AML-193 (cell line): ENCODE results near the gene PRDM12.
"Not testable (repeated sequence)": the region's sequence is repeated elsewhere in the genome, so short reads cannot be mapped to it uniquely, and the experiment has no call there.

Source experiments
- DNase-seq, 2 experiments: peaks; one replicate each; lab custom pipeline; 2025; lab: John Stamatoyannopoulos, UW

Gene PRDM12

DNA sequence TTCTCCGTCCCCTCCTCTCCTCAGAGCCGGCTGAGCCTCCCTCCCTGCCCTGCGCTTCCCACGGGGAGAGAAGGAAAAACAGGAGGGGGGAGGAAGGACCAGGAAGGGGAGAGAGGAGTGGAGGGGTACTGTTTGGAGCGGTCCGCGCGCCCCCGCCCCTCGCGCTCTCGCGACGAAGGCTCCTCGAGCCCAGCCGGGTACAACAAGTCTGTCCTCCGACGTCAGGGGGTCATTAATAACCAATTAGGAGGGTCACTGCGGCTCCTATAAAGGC lies 480 bp upstream of the PRDM12 start:
- DNase-seq, result no peak

DNA sequence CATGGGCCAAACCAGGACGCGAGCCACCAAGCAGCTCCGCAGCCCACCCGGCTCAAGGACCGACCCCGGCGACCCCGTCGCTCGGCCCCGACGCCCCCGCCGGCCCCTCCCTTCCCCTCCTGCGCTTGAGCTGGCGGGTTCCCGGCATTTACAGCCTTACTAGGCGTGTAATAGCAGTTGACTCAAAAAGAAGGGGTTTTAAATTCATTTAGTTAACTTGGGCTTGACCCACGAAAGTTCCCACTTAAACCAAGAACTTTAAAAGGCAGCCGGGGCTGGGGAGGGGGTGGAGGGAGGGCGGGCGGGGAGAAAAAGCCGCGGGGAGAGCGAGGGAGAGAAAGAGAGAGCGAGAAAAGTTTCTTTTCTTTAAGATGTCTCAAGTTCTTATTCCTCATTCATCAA lies 636 bp downstream of the PRDM12 start:
- no peak for DNase-seq

DNA sequence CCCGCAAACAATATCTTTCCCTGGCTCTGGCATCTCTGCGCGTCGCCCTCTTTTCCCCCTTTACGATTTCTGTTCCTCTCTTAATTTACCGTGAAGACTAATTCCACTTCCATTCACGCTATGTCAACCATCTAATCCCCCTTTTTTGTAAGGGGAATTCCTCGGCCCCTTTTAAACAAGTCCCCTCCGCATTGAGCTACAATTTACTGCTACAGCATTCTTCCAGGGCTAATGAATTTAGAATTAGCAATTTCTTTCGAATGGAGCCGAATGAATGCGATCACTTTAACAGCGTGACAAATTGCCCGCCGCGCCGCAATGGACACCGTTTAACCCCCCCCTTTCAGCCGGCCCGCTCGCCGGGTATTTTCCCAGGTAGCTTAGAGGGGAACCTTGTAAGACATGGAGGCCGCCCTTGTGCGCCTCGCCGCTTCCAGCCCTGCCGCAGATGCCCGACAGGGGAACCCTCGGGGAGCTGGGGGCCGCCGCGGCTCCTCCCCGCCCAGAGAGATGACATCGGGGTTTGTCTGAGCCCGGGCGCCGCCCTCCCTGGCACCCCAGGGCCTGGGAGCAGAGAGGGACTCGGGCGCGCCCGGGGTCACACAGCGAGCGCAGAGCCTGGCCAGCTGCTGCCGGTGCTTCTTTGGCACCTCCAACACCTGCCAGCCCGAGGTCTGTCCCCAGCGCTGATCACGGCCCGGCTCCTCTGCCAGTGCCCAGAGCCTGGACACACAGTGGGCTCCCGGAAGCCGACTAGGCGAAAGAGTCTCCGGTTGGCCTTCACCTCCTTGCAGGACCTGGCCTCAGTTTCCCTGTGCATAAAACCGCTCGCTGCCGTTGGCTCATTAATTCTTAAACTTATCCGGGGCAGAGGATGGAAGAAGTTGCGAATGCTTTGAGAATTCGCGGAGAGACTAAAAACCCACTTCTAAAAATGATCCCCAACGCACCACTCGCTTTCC lies 1.3 kb downstream of the PRDM12 start:
- no peak for DNase-seq

DNA sequence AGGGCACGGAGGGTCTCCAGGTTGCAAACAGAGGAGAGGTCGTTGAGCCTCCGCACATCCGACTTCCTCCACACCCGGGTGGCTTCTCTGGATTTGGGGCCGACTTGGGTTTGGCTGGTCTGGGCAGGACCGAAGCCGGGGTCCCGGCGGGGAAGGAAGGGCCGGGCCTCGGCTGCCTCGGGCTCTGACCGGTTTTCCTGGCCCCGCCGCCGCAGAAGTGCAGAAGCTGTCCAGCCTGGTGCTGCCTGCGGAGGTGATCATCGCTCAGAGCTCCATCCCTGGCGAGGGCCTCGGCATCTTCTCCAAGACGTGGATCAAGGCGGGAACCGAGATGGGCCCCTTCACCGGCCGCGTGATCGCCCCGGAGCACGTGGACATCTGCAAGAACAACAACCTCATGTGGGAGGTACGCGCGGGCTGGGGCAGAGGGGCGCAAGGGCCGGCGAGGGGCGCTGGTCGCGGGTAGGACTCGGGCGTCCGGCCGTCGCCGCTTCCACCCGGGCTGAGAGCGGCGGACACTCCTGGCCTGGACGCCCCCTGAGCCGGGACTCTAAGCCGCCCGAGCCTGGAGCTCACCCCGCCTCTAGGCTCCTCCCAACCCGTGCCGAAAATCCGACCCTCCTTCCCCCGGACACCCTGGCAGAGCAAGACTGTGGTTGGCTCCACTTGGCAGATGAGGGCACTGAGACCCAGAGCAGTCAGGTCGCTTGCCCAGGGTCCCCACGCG lies 2.2 kb downstream of the PRDM12 start:
- DNase-seq, result no peak

DNA sequence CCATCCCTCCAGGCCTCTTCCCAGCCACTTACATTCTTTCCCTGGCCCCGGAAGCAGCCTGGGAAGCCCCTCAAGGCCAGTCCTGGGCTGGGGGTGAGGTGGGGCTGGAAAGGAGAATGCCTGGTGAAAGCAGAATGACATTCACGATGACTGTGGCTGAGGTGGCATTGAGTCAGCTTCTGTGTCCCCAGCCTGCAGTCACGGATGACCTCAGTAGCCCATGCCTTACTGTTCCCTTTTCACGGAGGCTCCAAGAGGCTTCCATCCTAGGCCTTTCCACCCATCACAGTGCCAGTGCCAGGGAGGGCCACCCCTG lies 2.7 kb downstream of the PRDM12 start:
- DNase-seq, result no peak

DNA sequence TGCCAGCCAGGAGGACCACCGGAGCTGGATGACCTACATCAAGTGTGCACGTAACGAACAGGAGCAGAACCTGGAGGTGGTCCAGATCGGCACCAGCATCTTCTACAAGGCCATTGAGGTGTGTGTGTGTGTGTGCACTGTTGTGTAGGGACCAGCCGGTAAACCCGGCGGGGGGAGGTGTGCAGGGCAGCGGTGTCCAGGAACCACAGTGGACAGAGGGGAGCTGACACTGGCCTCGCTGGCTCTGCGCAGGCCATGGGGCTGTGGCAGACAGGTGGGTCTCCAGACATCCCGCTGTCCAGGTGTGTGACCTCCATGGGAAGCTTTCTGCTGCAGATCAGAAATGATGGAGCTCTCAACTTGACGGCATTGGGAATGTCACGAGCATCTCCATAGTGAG lies 3.8 kb downstream of the PRDM12 start:
- DNase-seq, result no peak

DNA sequence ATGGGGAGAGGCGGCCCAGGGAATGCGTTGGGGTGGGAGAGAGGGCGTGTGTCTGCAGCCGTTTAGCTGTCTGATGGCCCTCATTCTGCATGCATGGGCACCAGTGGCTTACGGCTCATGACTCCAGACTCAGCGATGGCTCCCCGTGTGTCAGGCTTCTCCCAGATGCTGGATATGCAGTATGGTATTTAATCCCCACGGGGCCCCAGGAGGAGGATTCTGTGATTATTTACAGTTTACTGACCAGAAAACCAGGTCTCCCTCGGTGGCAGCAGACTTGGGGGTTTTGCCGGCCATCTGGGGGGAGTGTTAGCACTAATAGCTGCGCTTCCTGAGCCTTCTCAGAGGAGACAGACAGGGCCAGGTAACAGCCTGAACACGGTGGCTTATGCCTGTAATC lies 4.3 kb downstream of the PRDM12 start:
- no peak for DNase-seq

DNA sequence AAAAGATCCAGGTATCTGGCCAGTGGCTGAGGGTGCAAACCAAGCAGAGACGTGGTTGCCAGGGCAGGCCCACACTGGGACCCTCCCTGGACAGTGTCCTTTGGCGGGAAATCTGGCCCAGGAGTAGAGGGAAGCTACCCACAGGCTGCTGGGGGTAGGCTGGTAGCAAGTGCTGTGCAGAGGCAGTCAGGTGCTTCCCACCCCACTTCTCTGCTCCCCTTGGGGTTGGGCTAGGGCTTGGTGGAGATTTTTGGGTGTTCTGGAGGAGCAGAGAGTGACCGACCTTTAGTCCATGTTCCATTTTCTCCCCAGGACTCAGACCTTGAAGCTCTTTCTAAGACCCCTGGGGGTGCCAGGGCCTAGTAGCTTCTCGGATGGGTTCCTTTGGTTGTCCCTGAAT lies 5.6 kb downstream of the PRDM12 start:
- no peak for DNase-seq

DNA sequence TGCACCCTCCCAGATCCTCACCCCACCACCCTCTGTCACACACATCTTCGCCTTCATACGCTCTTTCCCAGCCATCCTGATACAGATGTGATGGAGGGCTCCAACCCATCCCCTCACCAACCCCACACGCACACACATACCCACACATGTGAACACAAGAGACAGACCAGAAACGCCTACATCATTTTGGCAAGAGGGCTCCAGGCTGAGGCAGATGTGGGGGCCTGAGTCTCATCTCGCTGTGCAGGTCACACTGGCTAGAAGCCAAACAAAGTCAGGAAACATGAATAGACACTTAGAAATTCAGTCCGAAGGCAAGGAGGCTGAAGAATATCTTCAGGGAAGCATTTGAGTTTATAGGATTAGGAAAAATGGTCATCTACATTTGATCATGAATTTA lies 6.2 kb downstream of the PRDM12 start:
- no peak for DNase-seq

DNA sequence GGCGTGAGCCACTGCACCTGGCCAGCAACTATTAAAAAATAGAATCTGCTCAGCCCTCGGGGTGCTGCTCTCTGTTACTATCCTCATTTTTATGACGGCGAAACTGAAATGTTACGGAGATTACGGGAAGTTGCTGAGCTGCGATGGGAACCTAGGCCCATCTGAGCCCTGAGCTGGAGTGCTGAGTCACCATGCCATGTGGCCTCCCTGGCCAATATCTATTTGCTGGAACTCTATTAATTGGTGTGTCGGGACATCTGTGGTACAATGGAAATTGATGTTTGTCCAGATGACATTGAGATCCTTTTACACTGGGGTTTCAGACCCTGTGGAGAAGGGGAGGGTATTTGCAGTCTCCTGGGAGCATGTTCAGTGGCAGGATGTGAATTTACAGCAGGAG lies 8.1 kb downstream of the PRDM12 start:
- DNase-seq, result no peak

DNA sequence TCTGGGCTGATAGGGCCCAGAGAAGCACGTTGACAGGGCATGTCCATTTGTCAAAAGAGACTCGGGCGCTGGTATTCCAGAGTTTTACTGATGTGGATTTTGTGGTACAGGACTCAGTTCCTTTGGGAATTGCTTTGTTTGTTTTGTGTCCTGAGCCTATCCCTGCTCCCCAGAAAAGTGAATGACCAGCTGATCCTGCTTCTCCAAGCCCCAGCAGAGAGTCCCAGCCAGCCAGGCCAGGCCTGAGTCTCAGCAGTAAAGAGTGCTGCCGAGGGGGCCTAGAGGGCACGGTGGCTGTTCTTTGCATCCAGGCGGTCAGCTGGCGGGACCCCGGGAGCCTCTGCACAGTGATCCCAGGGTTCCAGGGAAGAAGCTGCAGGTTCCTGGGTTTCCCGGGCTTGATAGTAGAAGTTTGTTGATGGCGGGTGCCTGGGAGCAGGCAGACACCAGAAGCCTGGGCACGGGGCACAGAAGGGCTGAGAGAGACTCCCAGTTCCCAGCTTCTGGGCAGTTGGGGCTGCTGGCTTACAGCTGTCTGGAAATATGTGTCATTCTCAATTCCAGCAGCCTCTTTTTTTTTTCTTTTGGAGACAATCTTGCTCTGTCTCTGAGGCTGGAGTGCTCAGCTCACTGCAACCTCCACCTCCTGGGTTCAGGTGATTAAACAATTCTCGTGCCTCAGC lies 8.7 kb downstream of the PRDM12 start:
- no peak for DNase-seq

DNA sequence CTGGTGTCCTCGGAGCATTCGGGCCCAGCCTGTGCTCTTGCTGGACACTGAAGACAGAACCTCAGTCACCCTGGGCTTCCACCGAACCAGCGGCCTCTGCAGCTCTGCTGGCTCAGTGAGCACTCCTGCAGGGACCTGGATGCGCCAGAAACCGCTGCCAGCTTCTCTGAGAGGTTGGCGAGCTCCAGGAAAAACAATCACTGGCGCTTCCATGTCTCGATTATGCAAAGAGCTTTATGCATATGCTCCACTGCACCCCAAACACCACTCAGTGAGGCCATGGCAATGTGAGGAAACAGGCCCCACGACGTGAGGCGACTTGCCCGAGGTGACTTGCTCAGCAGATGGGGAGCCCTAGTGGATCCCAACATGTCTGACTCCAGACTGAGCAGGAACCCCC lies 11.0 kb downstream of the PRDM12 start:
- no peak for DNase-seq

DNA sequence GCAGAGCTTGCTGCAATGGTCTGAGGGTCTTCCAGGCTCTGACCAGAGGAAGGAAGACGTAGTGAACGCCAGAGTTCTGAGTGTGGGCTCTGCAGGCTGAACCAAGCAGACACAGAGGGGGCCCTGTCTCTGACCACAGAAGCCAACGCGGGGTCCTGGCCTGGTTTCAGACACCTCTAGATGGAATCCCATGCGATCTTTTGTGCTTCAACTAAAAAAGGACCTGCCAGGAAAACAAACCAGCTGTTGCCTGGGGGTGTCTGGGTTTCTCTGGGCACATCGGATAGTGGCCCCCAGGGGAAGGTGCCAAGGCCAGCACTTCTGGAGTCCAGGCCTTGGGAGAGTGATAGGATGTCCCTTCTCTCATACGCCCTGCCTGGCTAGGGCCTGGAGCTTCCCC lies 12.9 kb downstream of the PRDM12 start:
- DNase-seq, result no peak

DNA sequence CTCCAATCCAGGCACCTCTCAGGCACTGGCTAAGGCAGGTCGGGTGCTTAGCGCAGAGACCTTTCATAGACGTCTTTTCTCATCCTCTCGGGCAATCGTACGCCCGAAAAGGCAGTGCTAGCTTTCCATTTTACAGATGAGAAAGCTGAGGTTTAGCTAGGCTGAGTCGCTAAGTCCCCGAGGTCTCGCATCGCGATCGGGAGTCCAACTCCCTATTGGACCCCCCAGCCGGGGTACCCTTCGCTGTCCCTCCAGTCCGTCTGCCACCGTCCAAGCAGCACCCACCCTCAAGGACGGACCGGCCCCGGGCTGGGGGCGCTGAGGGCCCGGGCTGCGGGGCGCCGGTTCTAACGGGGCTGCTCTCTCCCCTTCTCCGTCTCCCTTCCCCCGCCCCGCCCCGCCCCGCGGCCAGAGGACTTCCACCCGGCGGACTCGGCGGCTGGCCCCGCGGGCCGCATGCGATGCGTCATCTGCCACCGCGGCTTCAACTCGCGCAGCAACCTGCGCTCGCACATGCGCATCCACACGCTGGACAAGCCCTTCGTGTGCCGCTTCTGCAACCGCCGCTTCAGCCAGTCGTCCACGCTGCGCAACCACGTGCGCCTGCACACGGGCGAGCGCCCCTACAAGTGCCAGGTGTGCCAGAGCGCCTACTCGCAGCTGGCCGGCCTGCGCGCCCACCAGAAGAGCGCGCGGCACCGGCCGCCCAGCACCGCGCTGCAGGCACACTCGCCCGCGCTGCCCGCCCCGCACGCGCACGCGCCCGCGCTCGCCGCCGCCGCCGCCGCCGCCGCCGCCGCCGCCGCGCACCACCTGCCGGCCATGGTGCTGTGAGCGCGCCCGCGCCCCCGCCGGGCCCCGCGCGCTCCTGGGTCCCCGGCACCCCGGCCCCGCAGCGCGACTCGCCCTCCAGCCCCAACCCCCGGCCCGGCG lies 16.7 kb downstream of the PRDM12 start:
- peak; percentile 75 to 79 for DNase-seq

DNA sequence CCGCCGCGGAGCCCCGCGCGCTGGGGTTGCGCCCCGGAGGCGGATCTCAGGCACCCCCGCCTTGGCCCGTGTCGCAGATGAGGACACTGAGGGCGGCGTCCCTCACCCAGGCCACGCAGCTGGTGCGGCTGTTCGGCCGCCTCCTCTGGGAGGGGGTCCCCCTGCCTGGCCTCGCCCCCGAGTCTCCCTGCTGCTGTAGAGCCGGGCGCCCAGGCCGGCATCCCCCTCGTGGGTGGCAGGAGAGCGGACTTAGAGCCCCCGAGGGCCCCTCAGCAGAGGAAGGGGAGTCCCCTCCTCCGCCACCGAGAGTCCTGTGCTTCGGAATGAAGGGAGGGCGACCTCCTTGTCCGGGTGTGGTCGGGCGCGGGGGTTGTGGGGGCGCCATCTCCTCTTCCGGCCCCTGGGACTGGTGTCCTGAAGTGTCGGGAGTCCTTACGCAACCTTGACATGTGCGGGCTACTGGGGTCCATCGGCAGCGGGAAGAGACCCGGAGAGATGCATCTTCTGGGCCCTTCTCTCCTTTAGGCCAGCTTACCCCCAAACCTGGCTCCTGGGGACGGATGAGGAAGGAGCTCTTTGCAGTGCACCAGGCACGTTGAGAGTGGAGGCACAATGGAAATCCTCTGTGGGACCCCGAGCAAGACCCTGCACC lies 17.5 kb downstream of the PRDM12 start:
- DNase-seq, result peak in 1 of 2 experiments; percentile 10

DNA sequence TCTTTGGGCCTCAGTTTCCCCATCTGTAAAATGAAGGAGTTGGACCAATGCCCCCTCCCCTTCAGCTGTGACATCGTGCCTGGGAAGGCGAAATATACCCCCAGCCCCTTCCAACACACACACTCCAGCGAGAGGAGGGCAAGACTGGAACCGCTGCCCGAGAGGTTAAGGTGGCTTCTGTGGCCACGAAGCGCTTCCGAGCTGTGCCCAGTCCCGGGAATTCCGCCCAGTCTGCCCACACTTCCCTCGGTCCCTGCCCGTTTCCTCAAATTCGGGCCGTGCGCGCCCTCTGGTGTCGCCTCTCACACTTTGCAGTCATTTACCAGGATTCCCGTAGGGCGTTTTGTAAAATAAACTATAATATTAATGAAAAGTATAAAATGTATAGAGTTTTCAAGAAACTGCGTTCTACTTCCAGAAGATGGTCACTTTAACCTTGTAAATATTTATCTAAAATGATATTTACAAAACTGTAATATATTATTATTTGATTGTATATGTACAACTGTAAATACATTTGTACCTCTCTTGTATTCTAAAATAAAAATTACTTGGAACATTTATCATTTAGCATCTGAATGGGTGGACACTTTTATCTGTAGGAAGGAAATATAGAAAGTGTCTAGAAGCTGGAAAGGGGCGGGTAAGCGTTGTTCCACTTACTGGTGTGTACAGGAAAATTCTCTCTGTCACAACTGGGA lies 18.2 kb downstream of the PRDM12 start:
- peak; percentile 48 to 53 for DNase-seq

DNA sequence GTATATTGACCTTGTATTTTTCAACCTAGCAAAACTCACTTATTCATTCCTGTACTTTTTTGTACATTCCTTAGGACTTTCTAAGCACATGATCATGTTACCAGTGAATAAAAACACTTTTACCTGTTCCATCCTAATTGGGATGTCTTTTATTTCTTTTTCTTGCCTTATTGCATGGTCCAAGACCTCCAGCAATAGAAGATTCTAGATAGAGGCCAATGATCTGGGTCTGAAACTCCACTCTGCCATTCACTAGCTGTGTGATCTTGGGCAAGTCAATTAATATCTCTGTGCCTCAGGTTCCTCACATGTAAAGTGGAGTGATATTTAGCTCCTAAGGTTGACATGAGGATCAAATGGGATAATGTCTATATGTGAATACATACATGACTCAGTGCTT lies 20.7 kb downstream of the PRDM12 start:
- no peak for DNase-seq

DNA sequence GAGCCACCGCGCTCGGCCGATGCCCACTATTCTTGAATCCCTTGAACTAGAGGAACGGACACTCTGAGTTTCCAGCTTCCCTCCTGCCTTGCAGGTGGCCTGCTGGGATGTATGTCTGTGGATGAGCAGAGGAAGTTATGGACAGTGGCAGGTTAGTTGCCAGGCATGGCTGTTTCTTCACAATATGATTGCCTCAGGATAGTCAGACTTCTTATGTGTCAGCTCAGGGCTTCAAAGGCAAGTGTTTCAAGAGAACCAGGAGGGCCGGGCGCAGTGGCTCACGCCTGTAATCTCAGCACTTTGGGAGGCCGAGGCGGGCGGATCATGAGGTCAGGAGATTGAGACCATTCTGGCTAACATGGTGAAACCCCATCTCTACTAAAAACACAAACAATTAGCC lies 21.6 kb downstream of the PRDM12 start:
- DNase-seq, result not testable (repeated sequence)

DNA sequence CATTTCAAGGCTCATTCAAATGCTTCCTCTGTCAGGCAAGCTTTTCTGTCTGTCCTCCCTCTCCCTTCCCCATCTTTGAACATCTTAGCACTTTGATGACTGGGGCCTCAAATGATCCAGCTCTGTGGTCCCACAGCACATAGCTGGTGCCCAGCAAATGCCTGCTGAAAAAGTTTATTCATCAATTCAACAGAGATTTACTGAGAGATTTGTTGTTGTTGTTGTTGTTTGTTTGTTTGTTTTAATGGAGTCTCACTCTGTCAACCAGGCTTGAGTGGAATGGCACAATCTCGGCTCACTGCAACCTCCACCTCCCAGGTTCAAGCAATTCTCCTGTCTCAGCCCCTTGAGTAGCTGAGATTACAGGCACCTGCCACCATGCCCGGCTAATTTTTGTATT lies 23.2 kb downstream of the PRDM12 start:
- DNase-seq, result no peak

DNA sequence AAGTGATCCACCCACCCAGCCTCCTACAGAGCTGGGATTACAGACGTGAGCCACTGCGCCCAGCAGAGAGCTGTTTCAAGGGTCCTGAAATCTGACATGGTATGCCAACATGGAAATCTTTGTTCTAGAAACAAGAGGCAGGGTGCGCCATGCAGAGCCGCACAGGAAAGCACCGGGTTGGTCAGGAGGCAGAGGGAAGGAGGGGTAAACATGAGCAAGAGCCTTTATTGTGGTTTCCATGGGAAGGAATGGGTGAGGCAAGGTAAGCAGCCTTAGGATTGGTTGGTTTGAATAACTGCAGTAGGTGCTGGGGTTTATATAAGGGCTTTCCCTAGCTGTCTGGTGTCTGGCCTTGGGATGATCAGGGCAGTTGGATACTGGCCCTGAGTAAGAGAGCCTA lies 23.7 kb downstream of the PRDM12 start:
- no peak for DNase-seq

DNA sequence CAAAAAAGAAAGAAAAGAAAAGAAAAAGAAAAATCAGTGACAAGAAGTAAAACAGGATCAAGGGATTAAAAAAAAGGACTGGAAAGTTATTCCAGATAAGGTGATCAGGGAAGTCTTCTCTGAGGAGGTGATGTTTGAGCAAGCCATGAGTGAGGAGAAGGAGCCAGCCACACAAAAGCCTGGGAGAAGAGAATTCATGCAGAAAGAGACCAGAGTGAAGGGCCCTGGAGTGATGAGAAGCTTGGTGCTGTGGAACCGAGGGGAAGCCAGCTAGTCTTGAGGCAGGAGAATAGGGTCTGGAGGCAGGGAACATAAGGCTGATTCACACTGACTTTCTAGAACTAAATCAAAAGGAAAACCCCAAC lies 25.2 kb downstream of the PRDM12 start:
- DNase-seq, result no peak
